ENCODE measurements around the gene PNPLA8. TPM values are rescaled to one million over a fixed set of nuclear protein-coding genes. Genes with fewer than 3 reads are reported as not detected.

Gene PNPLA8
- polyA plus RNA-seq, 2 donors, result 11.4 to 13.7 TPM

GRCh38 chr7:108452707-108453106 is 73.2 kb downstream of the PNPLA8 start:
- no peak overlapping the region for H3K27ac ChIP-seq (ENCODE audit: low read depth in 2 of 2, low read length in 1 of 2)
- no peaks in the 10 kb centered on the region for H3K36me3 ChIP-seq (ENCODE audit: control insufficient read depth in 2 of 2, insufficient read depth in 2 of 2, low read length in 1 of 2)
- no peak overlapping the region for H3K4me3 ChIP-seq (ENCODE audit: low read depth in 1 of 2, low read length in 2 of 2)
- H3K27me3 ChIP-seq (ENCODE audit: control insufficient read depth in 1 of 2, insufficient read depth in 2 of 2, low read length in 2 of 2), result peaks cover 4 to 19% of the 10 kb centered on the region in 2 donors
- H3K4me1 ChIP-seq (ENCODE audit: control insufficient read depth in 2 of 2, insufficient read depth in 2 of 2, low read length in 1 of 2), result peaks cover 8 to 11% of the 10 kb centered on the region in 2 donors
- WGBS, 2 donors, result 60 to 65% methylated on average over 2 of the region's 2 CpGs
- no peaks in the 10 kb centered on the region for H3K9me3 ChIP-seq (ENCODE audit: control insufficient read depth in 2 of 2, insufficient read depth in 1 of 2, low read depth in 1 of 2, low read length in 1 of 2)

GRCh38 chr7:108451296-108451848 is 74.6 kb downstream of the PNPLA8 start:
- Histone ChIP-seq H3K4me3 (ENCODE audit: low read depth in 1 of 2, low read length in 2 of 2) (no peak overlapping the region), H3K27me3 (ENCODE audit: control insufficient read depth in 1 of 2, insufficient read depth in 2 of 2, low read length in 2 of 2) (peaks cover 4 to 13% of the 10 kb centered on the region in 2 donors), H3K27ac (ENCODE audit: low read depth in 2 of 2, low read length in 1 of 2) (no peak overlapping the region), H3K36me3 (ENCODE audit: control insufficient read depth in 2 of 2, insufficient read depth in 2 of 2, low read length in 1 of 2) (no peaks in the 10 kb centered on the region), H3K9me3 (ENCODE audit: control insufficient read depth in 2 of 2, insufficient read depth in 1 of 2, low read depth in 1 of 2, low read length in 1 of 2) (no peaks in the 10 kb centered on the region), H3K4me1 (ENCODE audit: control insufficient read depth in 2 of 2, insufficient read depth in 2 of 2, low read length in 1 of 2) (peaks cover 8 to 11% of the 10 kb centered on the region in 2 donors)
- WGBS, 2 donors, result 90 to 94% methylated on average over 2 of the region's 2 CpGs

GRCh38 chr7:108450160-108450559 is 75.8 kb downstream of the PNPLA8 start:
- peaks cover 3 to 4% of the 10 kb centered on the region in 2 donors for H3K27me3 ChIP-seq (ENCODE audit: control insufficient read depth in 1 of 2, insufficient read depth in 2 of 2, low read length in 2 of 2)
- H3K36me3 ChIP-seq (ENCODE audit: control insufficient read depth in 2 of 2, insufficient read depth in 2 of 2, low read length in 1 of 2), result no peaks in the 10 kb centered on the region
- WGBS, 2 donors, result 84 to 91% methylated on average over 1 of the region's 1 CpG
- H3K4me3 ChIP-seq (ENCODE audit: low read depth in 1 of 2, low read length in 2 of 2), result no peak overlapping the region
- peaks cover 2% of the 10 kb centered on the region in 2 donors for H3K4me1 ChIP-seq (ENCODE audit: control insufficient read depth in 2 of 2, insufficient read depth in 2 of 2, low read length in 1 of 2)
- H3K9me3 ChIP-seq (ENCODE audit: control insufficient read depth in 2 of 2, insufficient read depth in 1 of 2, low read depth in 1 of 2, low read length in 1 of 2), result no peaks in the 10 kb centered on the region
- H3K27ac ChIP-seq (ENCODE audit: low read depth in 2 of 2, low read length in 1 of 2), result no peak overlapping the region

GRCh38 chr7:108449521-108449920 is 76.4 kb downstream of the PNPLA8 start:
- no peaks in the 10 kb centered on the region for H3K4me1 ChIP-seq (ENCODE audit: control insufficient read depth in 2 of 2, insufficient read depth in 2 of 2, low read length in 1 of 2)

GRCh38 chr7:108448584-108449505 is 77.1 kb downstream of the PNPLA8 start:
- WGBS, 2 donors, result 68 to 70% methylated on average over 11 of the region's 11 CpGs
- Histone ChIP-seq H3K36me3 (ENCODE audit: control insufficient read depth in 2 of 2, insufficient read depth in 2 of 2, low read length in 1 of 2) (no peaks in the 10 kb centered on the region), H3K27me3 (ENCODE audit: control insufficient read depth in 1 of 2, insufficient read depth in 2 of 2, low read length in 2 of 2) (peaks cover 0 to 4% of the 10 kb centered on the region in 2 donors), H3K9me3 (ENCODE audit: control insufficient read depth in 2 of 2, insufficient read depth in 1 of 2, low read depth in 1 of 2, low read length in 1 of 2) (no peaks in the 10 kb centered on the region), H3K27ac (ENCODE audit: low read depth in 2 of 2, low read length in 1 of 2) (no peak overlapping the region), H3K4me1 (ENCODE audit: control insufficient read depth in 2 of 2, insufficient read depth in 2 of 2, low read length in 1 of 2) (no peaks in the 10 kb centered on the region), H3K4me3 (ENCODE audit: low read depth in 1 of 2, low read length in 2 of 2) (no peak overlapping the region)

More at GRCh38 chr7:108449521-108449920, 76.4 kb downstream of the PNPLA8 start:
- no peaks in the 10 kb centered on the region for H3K9me3 ChIP-seq (ENCODE audit: control insufficient read depth in 2 of 2, insufficient read depth in 1 of 2, low read depth in 1 of 2, low read length in 1 of 2)
- H3K4me3 ChIP-seq (ENCODE audit: low read depth in 1 of 2, low read length in 2 of 2), result no peak overlapping the region
- H3K36me3 ChIP-seq (ENCODE audit: control insufficient read depth in 2 of 2, insufficient read depth in 2 of 2, low read length in 1 of 2), result no peaks in the 10 kb centered on the region
- no peak overlapping the region for H3K27ac ChIP-seq (ENCODE audit: low read depth in 2 of 2, low read length in 1 of 2)
- peaks cover 0 to 4% of the 10 kb centered on the region in 2 donors for H3K27me3 ChIP-seq (ENCODE audit: control insufficient read depth in 1 of 2, insufficient read depth in 2 of 2, low read length in 2 of 2)

GRCh38 chr7:108442039-108442568 is 83.8 kb downstream of the PNPLA8 start:
- H3K9me3 ChIP-seq (ENCODE audit: control insufficient read depth in 2 of 2, insufficient read depth in 1 of 2, low read depth in 1 of 2, low read length in 1 of 2), result no peaks in the 10 kb centered on the region
- no peaks in the 10 kb centered on the region for H3K36me3 ChIP-seq (ENCODE audit: control insufficient read depth in 2 of 2, insufficient read depth in 2 of 2, low read length in 1 of 2)
- H3K4me3 ChIP-seq (ENCODE audit: low read depth in 1 of 2, low read length in 2 of 2), result no peak overlapping the region
- WGBS, 2 donors, result 61 to 67% methylated on average over 5 of the region's 5 CpGs
- H3K4me1 ChIP-seq (ENCODE audit: control insufficient read depth in 2 of 2, insufficient read depth in 2 of 2, low read length in 1 of 2), result no peaks in the 10 kb centered on the region
- H3K27ac ChIP-seq (ENCODE audit: low read depth in 2 of 2, low read length in 1 of 2), result no peak overlapping the region
- H3K27me3 ChIP-seq (ENCODE audit: control insufficient read depth in 1 of 2, insufficient read depth in 2 of 2, low read length in 2 of 2), result no peaks in the 10 kb centered on the region

- Histone ChIP-seq H3K27me3 (ENCODE audit: control insufficient read depth in 1 of 2, insufficient read depth in 2 of 2, low read length in 2 of 2) (no peaks in the 10 kb centered on the region), H3K4me1 (ENCODE audit: control insufficient read depth in 2 of 2, insufficient read depth in 2 of 2, low read length in 1 of 2) (no peaks in the 10 kb centered on the region), H3K4me3 (ENCODE audit: low read depth in 1 of 2, low read length in 2 of 2) (no peak overlapping the region), H3K27ac (ENCODE audit: low read depth in 2 of 2, low read length in 1 of 2) (no peak overlapping the region), H3K36me3 (ENCODE audit: control insufficient read depth in 2 of 2, insufficient read depth in 2 of 2, low read length in 1 of 2) (no peaks in the 10 kb centered on the region), H3K9me3 (ENCODE audit: control insufficient read depth in 2 of 2, insufficient read depth in 1 of 2, low read depth in 1 of 2, low read length in 1 of 2) (no peaks in the 10 kb centered on the region)
- 77 to 82% methylated on average over 4 of the region's 4 CpGs for WGBS, 2 donors
Measured at GRCh38 chr7:108441392-108441955, 84.5 kb downstream of the PNPLA8 start.

GRCh38 chr7:108440613-108441012 is 85.3 kb downstream of the PNPLA8 start:
- H3K27me3 ChIP-seq (ENCODE audit: control insufficient read depth in 1 of 2, insufficient read depth in 2 of 2, low read length in 2 of 2), result no peaks in the 10 kb centered on the region
- H3K36me3 ChIP-seq (ENCODE audit: control insufficient read depth in 2 of 2, insufficient read depth in 2 of 2, low read length in 1 of 2), result no peaks in the 10 kb centered on the region
- 74 to 81% methylated on average over 3 of the region's 3 CpGs for WGBS, 2 donors
- H3K4me1 ChIP-seq (ENCODE audit: control insufficient read depth in 2 of 2, insufficient read depth in 2 of 2, low read length in 1 of 2), result no peaks in the 10 kb centered on the region
- H3K27ac ChIP-seq (ENCODE audit: low read depth in 2 of 2, low read length in 1 of 2), result no peak overlapping the region
- no peaks in the 10 kb centered on the region for H3K9me3 ChIP-seq (ENCODE audit: control insufficient read depth in 2 of 2, insufficient read depth in 1 of 2, low read depth in 1 of 2, low read length in 1 of 2)
- no peak overlapping the region for H3K4me3 ChIP-seq (ENCODE audit: low read depth in 1 of 2, low read length in 2 of 2)

- WGBS, 2 donors, result 88 to 92% methylated on average over 3 of the region's 3 CpGs
- H3K27me3 ChIP-seq (ENCODE audit: control insufficient read depth in 1 of 2, insufficient read depth in 2 of 2, low read length in 2 of 2), result no peaks in the 10 kb centered on the region
Measured at GRCh38 chr7:108436906-108437305, 89.0 kb downstream of the PNPLA8 start.

More at GRCh38 chr7:108436906-108437305, 89.0 kb downstream of the PNPLA8 start:
- no peaks in the 10 kb centered on the region for H3K36me3 ChIP-seq (ENCODE audit: control insufficient read depth in 2 of 2, insufficient read depth in 2 of 2, low read length in 1 of 2)
- no peak overlapping the region for H3K27ac ChIP-seq (ENCODE audit: low read depth in 2 of 2, low read length in 1 of 2)
- H3K9me3 ChIP-seq (ENCODE audit: control insufficient read depth in 2 of 2, insufficient read depth in 1 of 2, low read depth in 1 of 2, low read length in 1 of 2), result no peaks in the 10 kb centered on the region
- no peaks in the 10 kb centered on the region for H3K4me1 ChIP-seq (ENCODE audit: control insufficient read depth in 2 of 2, insufficient read depth in 2 of 2, low read length in 1 of 2)
- no peak overlapping the region for H3K4me3 ChIP-seq (ENCODE audit: low read depth in 1 of 2, low read length in 2 of 2)
